Measurements from ENCODE around the gene SRPK1. TPM values are rescaled to one million over a fixed set of nuclear protein-coding genes. Genes with fewer than 3 reads are reported as not detected.
"Not testable (repeated sequence)": the region's sequence is repeated elsewhere in the genome, so short reads cannot be mapped to it uniquely, and the experiment has no call there.

The SRPK1 gene
- total RNA-seq, 2 experiments from 2014 or later: 100 to 118 TPM

DNA sequence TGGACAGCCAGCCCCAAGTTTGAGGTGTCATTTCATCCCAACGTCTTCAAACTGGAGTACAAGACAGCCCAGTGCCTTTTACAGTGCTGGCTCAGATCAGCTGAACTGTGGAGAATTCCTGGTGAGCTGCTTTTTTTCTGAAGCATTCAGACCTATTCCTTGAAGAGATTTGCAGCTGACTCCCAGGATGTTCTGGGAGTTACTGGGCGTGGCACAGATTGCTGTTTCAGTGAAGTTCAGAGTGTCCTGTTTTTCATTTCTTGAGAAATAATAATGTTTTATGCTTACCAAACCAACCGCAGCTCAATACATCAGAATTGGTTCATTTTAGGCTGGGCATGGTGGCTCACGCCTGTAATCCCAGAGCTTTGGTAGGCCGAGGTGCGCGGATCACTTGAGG is 33.4 kb upstream of the SRPK1 start:
- intact Hi-C loops (cut with DNase I, micrococcal nuclease): loop anchor here in 1 of 2 experiments (10.0 kb wide), 2 partner anchors 190 to 370 kb away; no protein-coding TSS in a partner anchor
- ChIA-PET CTCF (interaction anchor here (0.7 to 1.1 kb wide), 2 partner anchors 56 to 141 kb away, joined by 3 to 5 read pairs; no protein-coding TSS in a partner anchor), POLR2A (no interaction called here)
- Mint-ChIP-seq H3K36me3 (ENCODE audit: low read depth) (no peaks in the 10 kb centered on the region), H3K9me3 (ENCODE audit: low read depth) (no peaks in the 10 kb centered on the region), H3K4me1 (peaks cover 14% of the 10 kb centered on the region), H3K4me3 (no peak overlapping the region), H3K27me3 (peaks cover 2% of the 10 kb centered on the region), H3K27ac (no peak overlapping the region)
- DNase-seq (no peak), ATAC-seq (no peak)

GRCh38 chr6:35948725-35949124 is 27.8 kb upstream of the SRPK1 start:
- ChIA-PET CTCF (no interaction called here), POLR2A (no interaction called here)
- H3K9me3 Mint-ChIP-seq (ENCODE audit: low read depth): no peaks in the 10 kb centered on the region
- no peak overlapping the region for H3K27ac Mint-ChIP-seq
- peaks cover 14% of the 10 kb centered on the region for H3K4me1 Mint-ChIP-seq
- DNase-seq (no peak), ATAC-seq (no peak)
- no peaks in the 10 kb centered on the region for H3K36me3 Mint-ChIP-seq (ENCODE audit: low read depth)
- no peak overlapping the region for H3K4me3 Mint-ChIP-seq
- H3K27me3 Mint-ChIP-seq: no peaks in the 10 kb centered on the region
- intact Hi-C loops (cut with DNase I, micrococcal nuclease): no loop called here

GRCh38 chr6:35945650-35946025 is 24.7 kb upstream of the SRPK1 start:
- no peak for DNase-seq
- no peaks in the 10 kb centered on the region for H3K4me1 Mint-ChIP-seq
- intact Hi-C loops (cut with DNase I, micrococcal nuclease): no loop called here
- H3K9me3 Mint-ChIP-seq (ENCODE audit: low read depth): no peaks in the 10 kb centered on the region
- H3K27me3 Mint-ChIP-seq: no peaks in the 10 kb centered on the region
- ChIA-PET POLR2A (no interaction called here), CTCF (no interaction called here)
- no peaks in the 10 kb centered on the region for H3K36me3 Mint-ChIP-seq (ENCODE audit: low read depth)
- no peak for ATAC-seq
- no peak overlapping the region for H3K27ac Mint-ChIP-seq
- no peak overlapping the region for H3K4me3 Mint-ChIP-seq

- no peak for DNase-seq
- Mint-ChIP-seq H3K9me3 (ENCODE audit: low read depth) (no peaks in the 10 kb centered on the region), H3K27ac (no peak overlapping the region), H3K4me1 (no peaks in the 10 kb centered on the region), H3K4me3 (no peak overlapping the region), H3K27me3 (no peaks in the 10 kb centered on the region), H3K36me3 (ENCODE audit: low read depth) (no peaks in the 10 kb centered on the region)
- intact Hi-C loops (cut with DNase I, micrococcal nuclease): no loop called here
- no peak for ATAC-seq
- ChIA-PET POLR2A (no interaction called here), CTCF (no interaction called here)
These were observed 22.5 kb upstream of the SRPK1 start for GRCh38 chr6:35943390-35943789.

GRCh38 chr6:35942355-35942754 is 21.5 kb upstream of the SRPK1 start:
- no peak for DNase-seq
- Mint-ChIP-seq H3K27me3 (no peaks in the 10 kb centered on the region), H3K4me3 (no peak overlapping the region), H3K9me3 (ENCODE audit: low read depth) (no peaks in the 10 kb centered on the region), H3K36me3 (ENCODE audit: low read depth) (no peaks in the 10 kb centered on the region), H3K4me1 (no peaks in the 10 kb centered on the region), H3K27ac (no peak overlapping the region)
- CTCF ChIA-PET: no interaction called here
- ATAC-seq: no peak
- POLR2A ChIA-PET: no interaction called here
- intact Hi-C loops (cut with DNase I, micrococcal nuclease): no loop called here

GRCh38 chr6:35941170-35941569 is 20.3 kb upstream of the SRPK1 start:
- CTCF ChIA-PET; H3K4me1 Mint-ChIP-seq; H3K4me3 Mint-ChIP-seq; H3K27me3 Mint-ChIP-seq; H3K9me3 Mint-ChIP-seq (ENCODE audit: low read depth); intact Hi-C loops (cut with DNase I, micrococcal nuclease); H3K36me3 Mint-ChIP-seq (ENCODE audit: low read depth); H3K27ac Mint-ChIP-seq; ATAC-seq; POLR2A ChIA-PET; DNase-seq: not testable (repeated sequence)

GRCh38 chr6:35940014-35940413 is 19.1 kb upstream of the SRPK1 start:
- H3K27ac Mint-ChIP-seq; H3K9me3 Mint-ChIP-seq (ENCODE audit: low read depth); H3K36me3 Mint-ChIP-seq (ENCODE audit: low read depth); H3K4me1 Mint-ChIP-seq; intact Hi-C loops (cut with DNase I, micrococcal nuclease); ATAC-seq; DNase-seq; POLR2A ChIA-PET; H3K27me3 Mint-ChIP-seq; H3K4me3 Mint-ChIP-seq; CTCF ChIA-PET: not testable (repeated sequence)

GRCh38 chr6:35939259-35939658 is 18.4 kb upstream of the SRPK1 start:
- H3K36me3 Mint-ChIP-seq (ENCODE audit: low read depth); H3K27ac Mint-ChIP-seq; DNase-seq; H3K4me1 Mint-ChIP-seq; intact Hi-C loops (cut with DNase I, micrococcal nuclease); H3K4me3 Mint-ChIP-seq; H3K27me3 Mint-ChIP-seq; POLR2A ChIA-PET; ATAC-seq; H3K9me3 Mint-ChIP-seq (ENCODE audit: low read depth): not testable (repeated sequence)
- CTCF ChIA-PET: interaction anchor here (0.5 kb wide), 1 partner anchor 84 kb away, joined by 3 read pairs; no protein-coding TSS in a partner anchor

DNA sequence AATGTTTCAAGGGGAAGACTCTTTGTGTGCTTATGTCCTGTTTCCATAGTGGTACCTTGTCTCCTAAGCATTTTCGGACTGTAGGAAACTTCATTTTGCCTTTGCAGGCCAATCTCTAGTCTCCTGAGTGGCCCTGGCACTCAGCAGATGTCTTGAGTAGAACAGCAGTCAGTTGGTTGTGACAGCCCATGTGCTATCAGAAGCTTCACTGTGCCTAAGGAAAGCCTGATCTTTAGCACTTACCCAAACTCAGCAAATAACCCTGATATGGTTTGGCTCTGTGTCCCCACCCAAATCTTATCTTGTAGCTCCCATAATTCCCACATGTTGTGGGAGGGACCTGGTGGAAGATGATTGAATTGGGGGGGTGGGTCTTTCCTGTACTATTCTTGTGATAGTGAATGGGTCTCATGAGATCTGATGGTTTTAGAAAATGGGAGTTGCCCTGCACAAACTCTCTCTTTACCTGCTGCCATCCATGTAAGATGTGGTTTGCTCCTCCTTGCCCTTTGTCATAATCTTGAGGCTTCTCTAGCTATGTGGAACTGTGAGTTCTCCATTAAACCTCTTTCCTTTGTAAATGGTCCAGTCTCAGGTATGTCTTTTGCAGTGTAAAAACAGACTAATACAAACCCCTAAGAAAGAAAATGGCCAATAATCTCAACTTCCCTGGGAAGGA is 15.9 kb upstream of the SRPK1 start:
- Mint-ChIP-seq H3K27me3 (no peaks in the 10 kb centered on the region), H3K4me1 (no peaks in the 10 kb centered on the region), H3K9me3 (ENCODE audit: low read depth) (no peaks in the 10 kb centered on the region), H3K36me3 (ENCODE audit: low read depth) (no peaks in the 10 kb centered on the region), H3K27ac (no peak overlapping the region), H3K4me3 (no peak overlapping the region)
- ATAC-seq (no peak), DNase-seq (no peak)
- CTCF ChIA-PET: no interaction called here
- POLR2A ChIA-PET: interaction anchor here (0.5 kb wide), 1 partner anchor 13 kb away, joined by 4 read pairs; no protein-coding TSS in a partner anchor
- intact Hi-C loops (cut with DNase I, micrococcal nuclease): no loop called here

DNA sequence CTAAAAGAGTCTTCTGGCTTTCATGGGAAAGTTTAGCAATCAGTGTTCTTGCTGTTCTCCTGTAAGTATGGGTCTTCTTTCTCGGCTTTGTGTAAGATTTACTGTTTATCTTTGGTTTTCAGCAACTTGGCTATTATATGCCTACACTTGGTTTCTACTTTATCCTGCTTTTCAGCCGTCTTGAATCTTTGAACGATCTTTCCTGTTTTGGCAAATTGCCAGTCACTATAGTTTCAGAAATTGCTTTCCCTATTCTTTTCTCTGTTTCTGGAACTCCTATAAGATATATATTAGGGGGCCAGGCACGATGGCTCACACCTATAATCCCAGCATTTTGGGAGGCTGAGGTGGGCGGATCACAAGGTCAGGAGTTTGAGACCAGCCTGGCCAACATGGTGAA is 14.6 kb upstream of the SRPK1 start:
- ATAC-seq: no peak
- ChIA-PET POLR2A (no interaction called here), CTCF (no interaction called here)
- no peak for DNase-seq
- Mint-ChIP-seq H3K4me1 (no peaks in the 10 kb centered on the region), H3K9me3 (ENCODE audit: low read depth) (no peaks in the 10 kb centered on the region), H3K27me3 (no peaks in the 10 kb centered on the region), H3K4me3 (no peak overlapping the region), H3K27ac (no peak overlapping the region), H3K36me3 (ENCODE audit: low read depth) (no peaks in the 10 kb centered on the region)
- intact Hi-C loops (cut with DNase I, micrococcal nuclease): no loop called here

GRCh38 chr6:35933844-35934243 is 12.9 kb upstream of the SRPK1 start:
- intact Hi-C loops (cut with DNase I, micrococcal nuclease): no loop called here
- Mint-ChIP-seq H3K27ac (no peak overlapping the region), H3K36me3 (ENCODE audit: low read depth) (no peaks in the 10 kb centered on the region), H3K27me3 (no peaks in the 10 kb centered on the region), H3K4me3 (no peak overlapping the region), H3K4me1 (no peaks in the 10 kb centered on the region), H3K9me3 (ENCODE audit: low read depth) (no peaks in the 10 kb centered on the region)
- ATAC-seq: no peak
- ChIA-PET CTCF (no interaction called here), POLR2A (no interaction called here)
- DNase-seq: no peak

DNA sequence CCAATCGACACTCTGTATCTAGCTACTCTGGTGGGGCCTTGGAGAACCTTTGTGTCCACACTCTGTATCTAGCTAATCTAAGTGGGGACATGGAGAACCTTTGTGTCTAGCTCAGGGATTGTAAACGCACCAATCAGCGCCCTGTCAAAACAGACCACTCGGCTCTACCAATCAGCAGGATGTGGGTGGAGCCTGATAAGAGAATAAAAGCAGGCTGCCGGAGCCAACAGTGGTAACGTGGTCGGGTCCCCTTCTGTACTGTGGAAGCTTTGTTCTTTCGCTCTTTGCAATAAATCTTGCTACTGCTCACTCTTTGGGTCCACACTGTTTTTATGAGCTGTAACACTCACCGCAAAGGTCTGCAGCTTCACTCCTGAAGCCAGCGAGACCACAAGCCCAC is 11.0 kb upstream of the SRPK1 start:
- CTCF ChIA-PET: interaction anchor here (0.6 kb wide), 1 partner anchor 165 kb away, joined by 3 read pairs; no protein-coding TSS in a partner anchor
- H3K4me1 Mint-ChIP-seq; H3K27me3 Mint-ChIP-seq; POLR2A ChIA-PET; H3K36me3 Mint-ChIP-seq (ENCODE audit: low read depth); H3K9me3 Mint-ChIP-seq (ENCODE audit: low read depth); intact Hi-C loops (cut with DNase I, micrococcal nuclease); ATAC-seq: not testable (repeated sequence)
- Mint-ChIP-seq H3K4me3 (peak overlapping the region; percentile 35), H3K27ac (peak overlapping the region; percentile 47)
- DNase-seq: peak; percentile 29

Measured in activated CD4-positive, alpha-beta T cell treated with anti-CD3 and anti-CD28 coated beads for 36 hours (primary cell).